ENCODE results near the gene TPX2.

Gene TPX2

DNA sequence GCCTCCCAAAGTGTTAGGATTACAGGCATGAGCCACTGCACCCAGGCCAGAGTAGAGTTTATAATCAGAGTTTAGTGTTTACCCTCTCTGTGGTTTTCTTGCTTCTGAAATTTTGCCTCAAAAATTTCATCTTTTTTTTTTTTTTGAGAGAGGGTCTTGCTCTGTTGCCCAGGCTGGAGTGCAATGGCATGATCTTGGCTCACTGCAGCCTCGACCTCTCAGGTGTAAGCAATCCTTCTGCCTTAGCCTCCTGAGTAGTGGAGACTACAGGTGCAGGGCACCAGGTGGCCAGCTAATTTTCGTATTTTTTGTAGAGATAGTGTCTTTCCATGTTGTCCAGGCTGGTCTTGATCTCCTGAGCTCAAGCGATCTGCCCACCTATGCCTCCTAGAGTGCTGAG, 28.7 kb downstream of the TPX2 start:
- no peaks in the 10 kb centered on the region for H3K4me1 ChIP-seq (ENCODE audit: control insufficient read depth, insufficient read depth, low read length)
- H3K36me3 ChIP-seq (ENCODE audit: control insufficient read depth, insufficient read depth, low read length): peaks cover 12% of the 10 kb centered on the region; the same call in 1 of the 2 replicates
- no peaks in the 10 kb centered on the region for H3K9me3 ChIP-seq (ENCODE audit: control insufficient read depth, insufficient read depth, low read length)

DNA sequence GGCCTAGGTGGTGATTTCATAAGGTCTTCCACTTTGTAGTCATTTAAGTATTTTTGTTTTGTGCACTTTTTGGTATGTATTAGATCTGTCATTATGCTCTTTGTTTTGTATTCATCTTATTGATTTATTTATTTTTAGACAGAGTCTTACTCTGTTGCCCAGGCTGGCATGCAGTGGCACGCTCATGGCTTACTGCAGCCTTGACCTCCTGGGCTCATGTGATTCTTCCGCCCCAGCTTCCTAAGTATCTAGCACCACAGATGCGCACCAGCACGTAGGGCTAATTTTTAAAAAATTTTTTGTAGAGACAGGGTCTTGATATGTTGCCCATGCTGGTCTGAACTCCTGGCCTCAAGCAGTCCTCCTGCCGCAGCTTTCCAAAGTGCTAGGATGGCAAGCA, 30.6 kb downstream of the TPX2 start:
- WGBS (ENCODE audit: insufficient coverage, insufficient read length): no CpG with 5 or more reads among the region's 5 CpGs
- Histone ChIP-seq H3K27ac (ENCODE audit: low read length) (no peak overlapping the region), H3K36me3 (ENCODE audit: control insufficient read depth, insufficient read depth, low read length) (peaks cover 12% of the 10 kb centered on the region; the same call in 1 of the 2 replicates), H3K4me3 (ENCODE audit: low read length) (no peak overlapping the region), H3K27me3 (ENCODE audit: control insufficient read depth, insufficient read depth, low read length) (no peaks in the 10 kb centered on the region), H3K4me1 (ENCODE audit: control insufficient read depth, insufficient read depth, low read length) (no peaks in the 10 kb centered on the region), H3K9me3 (ENCODE audit: control insufficient read depth, insufficient read depth, low read length) (no peaks in the 10 kb centered on the region)
- DNase-seq (ENCODE audit: low read depth, low spot score): no peak

More for the DNA sequence above, 28.7 kb downstream of the TPX2 start:
- no peaks in the 10 kb centered on the region for H3K27me3 ChIP-seq (ENCODE audit: control insufficient read depth, insufficient read depth, low read length)
- WGBS (ENCODE audit: insufficient coverage, insufficient read length): no CpG with 5 or more reads among the region's 3 CpGs
- no peak overlapping the region for H3K4me3 ChIP-seq (ENCODE audit: low read length)
- DNase-seq (ENCODE audit: low read depth, low spot score): no peak
- H3K27ac ChIP-seq (ENCODE audit: low read length): no peak overlapping the region

GRCh38 chr20:31770243-31770642, 31.2 kb downstream of the TPX2 start:
- Histone ChIP-seq H3K27me3 (ENCODE audit: control insufficient read depth, insufficient read depth, low read length) (no peaks in the 10 kb centered on the region), H3K4me1 (ENCODE audit: control insufficient read depth, insufficient read depth, low read length) (no peaks in the 10 kb centered on the region), H3K27ac (ENCODE audit: low read length) (no peak overlapping the region), H3K9me3 (ENCODE audit: control insufficient read depth, insufficient read depth, low read length) (no peaks in the 10 kb centered on the region), H3K4me3 (ENCODE audit: low read length) (no peak overlapping the region), H3K36me3 (ENCODE audit: control insufficient read depth, insufficient read depth, low read length) (peaks cover 10% of the 10 kb centered on the region; the same call in 1 of the 2 replicates)
- no CpG with 5 or more reads among the region's 1 CpG for WGBS (ENCODE audit: insufficient coverage, insufficient read length)
- DNase-seq (ENCODE audit: low read depth, low spot score): no peak

DNA sequence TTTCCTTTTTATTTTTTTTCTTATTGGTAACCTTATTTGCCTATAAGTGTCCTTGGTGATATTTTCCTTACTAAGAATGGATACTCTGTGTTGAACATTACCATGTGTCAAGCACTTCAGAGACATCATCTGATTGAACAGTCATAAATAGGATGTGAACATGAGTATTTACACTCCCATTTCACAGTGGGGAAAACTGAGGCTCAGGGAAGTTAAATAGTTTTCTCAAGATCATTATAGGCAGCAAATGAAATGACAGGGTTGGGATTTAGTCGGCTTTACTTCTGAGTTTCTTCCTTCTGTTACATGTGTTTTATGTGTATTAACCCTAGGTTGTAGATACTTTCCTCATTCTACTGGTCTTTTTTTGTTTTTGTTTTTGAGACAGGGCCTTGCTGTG, 35.3 kb downstream of the TPX2 start:
- DNase-seq (ENCODE audit: low read depth, low spot score): no peak
- peaks cover 11% of the 10 kb centered on the region for H3K36me3 ChIP-seq (ENCODE audit: control insufficient read depth, insufficient read depth, low read length)
- no peak overlapping the region for H3K27ac ChIP-seq (ENCODE audit: low read length)
- no peaks in the 10 kb centered on the region for H3K27me3 ChIP-seq (ENCODE audit: control insufficient read depth, insufficient read depth, low read length)
- H3K4me3 ChIP-seq (ENCODE audit: low read length): no peak overlapping the region
- no peaks in the 10 kb centered on the region for H3K4me1 ChIP-seq (ENCODE audit: control insufficient read depth, insufficient read depth, low read length)
- H3K9me3 ChIP-seq (ENCODE audit: control insufficient read depth, insufficient read depth, low read length): no peaks in the 10 kb centered on the region
- no CpG with 5 or more reads among the region's 1 CpG for WGBS (ENCODE audit: insufficient coverage, insufficient read length)

DNA sequence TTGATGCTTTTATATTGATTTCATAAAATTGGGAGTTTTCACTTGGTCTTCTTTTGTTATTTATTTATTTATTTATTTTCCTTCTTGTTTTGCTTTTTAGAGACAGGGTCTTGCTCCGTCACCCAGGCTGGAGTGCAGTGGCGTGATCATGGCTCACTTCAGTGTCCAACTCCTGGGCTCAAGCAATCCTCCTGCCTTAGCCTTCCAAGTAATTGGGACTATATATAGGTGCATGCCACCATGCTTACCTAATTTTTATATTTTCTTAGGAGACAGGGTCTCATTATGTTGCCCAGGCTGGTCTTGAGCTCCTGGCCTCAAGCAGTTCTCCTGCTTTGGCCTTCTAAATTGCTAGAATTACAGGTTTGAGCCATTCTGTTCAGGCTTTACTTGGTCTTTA, 41.7 kb downstream of the TPX2 start:
- no CpG with 5 or more reads among the region's 2 CpGs for WGBS (ENCODE audit: insufficient coverage, insufficient read length)
- H3K36me3 ChIP-seq (ENCODE audit: control insufficient read depth, insufficient read depth, low read length): peaks cover 10% of the 10 kb centered on the region

GRCh38 chr20:31781945-31782344, 42.9 kb downstream of the TPX2 start:
- Histone ChIP-seq H3K4me3 (ENCODE audit: low read length) (no peak overlapping the region), H3K9me3 (ENCODE audit: control insufficient read depth, insufficient read depth, low read length) (no peaks in the 10 kb centered on the region), H3K36me3 (ENCODE audit: control insufficient read depth, insufficient read depth, low read length) (peaks cover 9% of the 10 kb centered on the region; the same call in 1 of the 2 replicates), H3K27ac (ENCODE audit: low read length) (no peak overlapping the region), H3K27me3 (ENCODE audit: control insufficient read depth, insufficient read depth, low read length) (no peaks in the 10 kb centered on the region), H3K4me1 (ENCODE audit: control insufficient read depth, insufficient read depth, low read length) (no peaks in the 10 kb centered on the region)
- no CpG with 5 or more reads among the region's 4 CpGs for WGBS (ENCODE audit: insufficient coverage, insufficient read length)
- DNase-seq (ENCODE audit: low read depth, low spot score): no peak

More for the DNA sequence above, 41.7 kb downstream of the TPX2 start:
- no peak for DNase-seq (ENCODE audit: low read depth, low spot score)
- Histone ChIP-seq H3K9me3 (ENCODE audit: control insufficient read depth, insufficient read depth, low read length) (no peaks in the 10 kb centered on the region), H3K4me1 (ENCODE audit: control insufficient read depth, insufficient read depth, low read length) (no peaks in the 10 kb centered on the region), H3K27ac (ENCODE audit: low read length) (no peak overlapping the region), H3K4me3 (ENCODE audit: low read length) (no peak overlapping the region), H3K27me3 (ENCODE audit: control insufficient read depth, insufficient read depth, low read length) (no peaks in the 10 kb centered on the region)

DNA sequence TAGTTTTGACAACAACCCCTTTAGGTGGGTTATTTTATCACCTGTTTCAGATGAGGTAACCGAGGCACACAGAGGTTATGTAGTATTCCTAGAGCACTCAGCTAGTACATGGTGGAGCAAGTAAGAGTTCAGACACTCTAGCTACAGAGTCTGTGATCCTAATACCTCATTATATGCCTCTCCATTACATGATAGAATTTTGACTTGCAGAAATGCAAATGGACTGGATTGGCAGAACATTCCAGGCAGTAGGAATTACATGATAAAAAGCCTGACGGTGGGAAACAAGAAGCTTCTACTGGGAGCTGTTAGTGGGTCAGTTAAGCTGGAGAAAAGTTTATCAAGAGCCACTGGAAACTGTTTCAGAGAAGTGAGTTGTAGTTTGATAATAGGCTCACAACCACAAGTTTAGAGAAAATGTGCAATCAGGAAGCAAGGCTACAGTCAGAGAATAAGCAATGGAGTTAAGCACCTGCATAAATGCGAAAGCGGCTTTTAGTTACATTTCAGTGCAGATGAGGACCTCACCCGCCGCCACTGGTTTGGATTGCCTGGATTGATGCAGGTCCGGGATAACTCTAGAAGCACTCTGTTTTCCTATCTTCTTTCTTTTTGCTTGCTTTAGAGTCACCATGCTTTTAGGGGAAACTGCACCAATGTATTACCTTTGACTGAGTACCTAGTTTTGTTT, 45.4 kb downstream of the TPX2 start:
- Histone ChIP-seq H3K36me3 (ENCODE audit: control insufficient read depth, insufficient read depth, low read length) (peaks cover 15% of the 10 kb centered on the region; the same call in 1 of the 2 replicates), H3K4me3 (ENCODE audit: low read length) (no peak overlapping the region)
- WGBS (ENCODE audit: insufficient coverage, insufficient read length): no CpG with 5 or more reads among the region's 7 CpGs

DNA sequence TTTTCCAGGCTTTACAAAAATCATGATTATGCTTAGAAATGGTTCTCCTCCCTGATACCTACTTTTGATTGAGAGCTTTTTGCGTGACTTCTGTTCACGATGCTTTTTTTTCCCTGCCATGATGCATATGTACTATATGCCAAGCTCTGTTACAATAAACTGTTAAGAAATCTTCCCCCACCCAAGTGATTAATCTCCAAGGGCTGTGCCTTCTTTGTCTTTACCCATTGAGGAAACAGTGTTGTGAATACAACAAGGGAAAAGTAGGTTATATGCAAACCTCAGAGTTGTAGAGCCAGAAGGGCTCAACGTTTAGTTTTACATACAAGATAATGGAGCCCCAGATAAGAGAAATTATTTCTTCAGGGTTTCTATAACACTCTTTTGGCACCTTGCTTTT, 46.0 kb downstream of the TPX2 start:
- no peak overlapping the region for H3K4me3 ChIP-seq (ENCODE audit: low read length)
- no peak overlapping the region for H3K27ac ChIP-seq (ENCODE audit: low read length)
- no CpG with 5 or more reads among the region's 3 CpGs for WGBS (ENCODE audit: insufficient coverage, insufficient read length)
- 0 out of 2 replicates have a peak, but pooled peaks cover 1% of the 10 kb centered on the region for H3K4me1 ChIP-seq (ENCODE audit: control insufficient read depth, insufficient read depth, low read length)
- DNase-seq (ENCODE audit: low read depth, low spot score): no peak
- peaks cover 13% of the 10 kb centered on the region; the same call in 1 of the 2 replicates for H3K36me3 ChIP-seq (ENCODE audit: control insufficient read depth, insufficient read depth, low read length)
- H3K9me3 ChIP-seq (ENCODE audit: control insufficient read depth, insufficient read depth, low read length): no peaks in the 10 kb centered on the region
- no peaks in the 10 kb centered on the region for H3K27me3 ChIP-seq (ENCODE audit: control insufficient read depth, insufficient read depth, low read length)

More for the DNA sequence above, 45.4 kb downstream of the TPX2 start:
- Histone ChIP-seq H3K27me3 (ENCODE audit: control insufficient read depth, insufficient read depth, low read length) (no peaks in the 10 kb centered on the region), H3K4me1 (ENCODE audit: control insufficient read depth, insufficient read depth, low read length) (0 out of 2 replicates have a peak, but pooled peaks cover 1% of the 10 kb centered on the region), H3K9me3 (ENCODE audit: control insufficient read depth, insufficient read depth, low read length) (no peaks in the 10 kb centered on the region), H3K27ac (ENCODE audit: low read length) (no peak overlapping the region)
- DNase-seq (ENCODE audit: low read depth, low spot score): no peak

DNA sequence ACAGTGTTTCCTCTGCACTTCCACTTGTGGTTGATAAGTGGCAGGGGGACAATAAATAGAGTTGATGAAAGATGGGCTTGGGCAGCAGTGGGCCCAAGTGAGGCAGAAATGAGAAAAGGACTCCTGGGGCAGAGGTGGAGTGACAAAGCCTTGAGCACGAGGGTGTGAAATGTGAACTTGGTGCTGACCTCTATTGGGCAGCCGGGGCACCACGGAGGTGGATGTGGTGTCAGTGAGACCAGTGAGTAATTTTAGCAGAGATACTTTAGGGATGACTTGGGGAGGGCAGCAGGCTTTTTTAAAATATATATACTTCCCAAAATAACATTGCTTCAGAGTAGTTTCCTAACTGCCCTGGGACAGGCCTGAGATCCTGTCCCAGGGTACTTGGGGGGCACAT, 49.5 kb downstream of the TPX2 start:
- WGBS (ENCODE audit: insufficient coverage, insufficient read length): no CpG with 5 or more reads among the region's 3 CpGs
- H3K27ac ChIP-seq (ENCODE audit: low read length): no peak overlapping the region
- no peak overlapping the region for H3K4me3 ChIP-seq (ENCODE audit: low read length)
- H3K36me3 ChIP-seq (ENCODE audit: control insufficient read depth, insufficient read depth, low read length): peaks cover 11% of the 10 kb centered on the region; the same call in 1 of the 2 replicates
- H3K9me3 ChIP-seq (ENCODE audit: control insufficient read depth, insufficient read depth, low read length): no peaks in the 10 kb centered on the region
- H3K27me3 ChIP-seq (ENCODE audit: control insufficient read depth, insufficient read depth, low read length): no peaks in the 10 kb centered on the region
- 0 out of 2 replicates have a peak, but pooled peaks cover 1% of the 10 kb centered on the region for H3K4me1 ChIP-seq (ENCODE audit: control insufficient read depth, insufficient read depth, low read length)
- DNase-seq (ENCODE audit: low read depth, low spot score): no peak

- peaks cover 11% of the 10 kb centered on the region; the same call in 1 of the 2 replicates for H3K36me3 ChIP-seq (ENCODE audit: control insufficient read depth, insufficient read depth, low read length)
- H3K4me1 ChIP-seq (ENCODE audit: control insufficient read depth, insufficient read depth, low read length): 0 out of 2 replicates have a peak, but pooled peaks cover 1% of the 10 kb centered on the region
- no peaks in the 10 kb centered on the region for H3K9me3 ChIP-seq (ENCODE audit: control insufficient read depth, insufficient read depth, low read length)
- no CpG with 5 or more reads among the region's 3 CpGs for WGBS (ENCODE audit: insufficient coverage, insufficient read length)
- no peaks in the 10 kb centered on the region for H3K27me3 ChIP-seq (ENCODE audit: control insufficient read depth, insufficient read depth, low read length)
- H3K4me3 ChIP-seq (ENCODE audit: low read length): no peak overlapping the region
- no peak for DNase-seq (ENCODE audit: low read depth, low spot score)
- no peak overlapping the region for H3K27ac ChIP-seq (ENCODE audit: low read length)
Measured at GRCh38 chr20:31790401-31790800, 51.3 kb downstream of the TPX2 start.

DNA sequence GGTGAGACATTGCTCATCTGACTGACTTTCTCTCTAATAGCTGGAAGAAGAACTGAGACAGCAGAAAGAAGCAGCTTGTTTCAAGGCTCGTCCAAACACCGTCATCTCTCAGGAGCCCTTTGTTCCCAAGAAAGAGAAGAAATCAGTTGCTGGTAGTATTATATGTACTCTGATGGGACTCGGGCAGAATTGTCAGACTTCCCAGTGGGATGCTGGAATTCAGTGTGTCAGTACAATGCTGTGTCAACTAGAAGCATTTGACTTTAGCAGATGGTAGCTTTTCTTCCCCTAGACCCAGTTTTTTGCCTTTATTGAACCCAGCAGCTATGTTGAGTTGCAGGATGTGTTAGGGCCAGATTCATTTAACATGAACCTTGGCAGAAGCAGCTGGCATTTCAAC, 58.3 kb downstream of the TPX2 start:
- no peaks in the 10 kb centered on the region for H3K9me3 ChIP-seq (ENCODE audit: control insufficient read depth, insufficient read depth, low read length)
- no peaks in the 10 kb centered on the region for H3K4me1 ChIP-seq (ENCODE audit: control insufficient read depth, insufficient read depth, low read length)
- WGBS (ENCODE audit: insufficient coverage, insufficient read length): no CpG with 5 or more reads among the region's 3 CpGs
- no peaks in the 10 kb centered on the region for H3K27me3 ChIP-seq (ENCODE audit: control insufficient read depth, insufficient read depth, low read length)
- no peak for DNase-seq (ENCODE audit: low read depth, low spot score)
- peaks cover 26% of the 10 kb centered on the region; the same call in 1 of the 2 replicates for H3K36me3 ChIP-seq (ENCODE audit: control insufficient read depth, insufficient read depth, low read length)
- no peak overlapping the region for H3K4me3 ChIP-seq (ENCODE audit: low read length)
- no peak overlapping the region for H3K27ac ChIP-seq (ENCODE audit: low read length)
